ENCODE data around the gene WDR43. TPM values are rescaled to one million over a fixed set of nuclear protein-coding genes. Genes with fewer than 3 reads are reported as not detected.
A peak's percentile ranks its signal among the peaks of the same experiment; 100 is the strongest.

The WDR43 gene
- total and polyA plus RNA-seq, 9 of the 15 experiments (the other 6 are each of a cell fraction or from before 2014, with no cell fraction given), result 34.6 to 197 (median 105) TPM

GRCh38 chr2:28894470-28895188 lies at the start of gene WDR43 (continued):
- TF ChIP-seq ASH1L (IDR thresholded peaks at IDR 0.05; ENCODE audit: borderline replicate concordance, low read depth, partially characterized antibody), result no peak
- TF ChIP-seq SRSF9 (IDR thresholded peaks at IDR 0.05; ENCODE audit: borderline replicate concordance, low read depth, low read length), result no peak
- TF ChIP-seq PHF8 (IDR thresholded peaks at IDR 0.05; ENCODE audit: borderline replicate concordance, low read length), result peak; percentile 86; the same call in 1 of the 2 replicates
- TF ChIP-seq MED1 (CRISPR knock-in tag; IDR thresholded peaks at IDR 0.05; ENCODE audit: borderline replicate concordance), result no peak
- peak in 1 of 2 experiments; percentile 98; a peak in 2 of 4 replicates for TF ChIP-seq HDAC1 (IDR thresholded peaks at IDR 0.05)
- no peak for TF ChIP-seq GTF2F1 (IDR thresholded peaks at IDR 0.05; ENCODE audit: low read depth, low read length)
- no peak for TF ChIP-seq ZNF436 (CRISPR knock-in tag; IDR thresholded peaks at IDR 0.05)
- no peak for TF ChIP-seq CREB5 (CRISPR knock-in tag; IDR thresholded peaks at IDR 0.05)
- TF ChIP-seq SAFB2 (IDR thresholded peaks at IDR 0.05; ENCODE audit: borderline replicate concordance, low read depth, low read length, severe bottlenecking), result no peak
- no peak for TF ChIP-seq ZNF780A (CRISPR knock-in tag; IDR thresholded peaks at IDR 0.05)
- peak; percentile 84 for TF ChIP-seq TAF7 (tag; IDR thresholded peaks at IDR 0.05)
- TF ChIP-seq NCOA1 (IDR thresholded peaks at IDR 0.05; ENCODE audit: low read depth), result no peak; the same call in 1 of the 2 replicates
- TF ChIP-seq PHB2 (IDR thresholded peaks at IDR 0.05; ENCODE audit: low read depth), result no peak
- TF ChIP-seq RNF219 (CRISPR knock-in tag; IDR thresholded peaks at IDR 0.05), result no peak
- TF ChIP-seq PTTG1 (tag; IDR thresholded peaks at IDR 0.05; ENCODE audit: low read depth), result no peak
- TF ChIP-seq ZNF79 (CRISPR knock-in tag; IDR thresholded peaks at IDR 0.05; ENCODE audit: low read depth), result no peak
- no peak for TF ChIP-seq ZNF316 (IDR thresholded peaks at IDR 0.05)
- TF ChIP-seq NFYB (IDR thresholded peaks at IDR 0.05; ENCODE audit: extremely low read depth, insufficient read length), result no peak
- TF ChIP-seq, protein P1, sequence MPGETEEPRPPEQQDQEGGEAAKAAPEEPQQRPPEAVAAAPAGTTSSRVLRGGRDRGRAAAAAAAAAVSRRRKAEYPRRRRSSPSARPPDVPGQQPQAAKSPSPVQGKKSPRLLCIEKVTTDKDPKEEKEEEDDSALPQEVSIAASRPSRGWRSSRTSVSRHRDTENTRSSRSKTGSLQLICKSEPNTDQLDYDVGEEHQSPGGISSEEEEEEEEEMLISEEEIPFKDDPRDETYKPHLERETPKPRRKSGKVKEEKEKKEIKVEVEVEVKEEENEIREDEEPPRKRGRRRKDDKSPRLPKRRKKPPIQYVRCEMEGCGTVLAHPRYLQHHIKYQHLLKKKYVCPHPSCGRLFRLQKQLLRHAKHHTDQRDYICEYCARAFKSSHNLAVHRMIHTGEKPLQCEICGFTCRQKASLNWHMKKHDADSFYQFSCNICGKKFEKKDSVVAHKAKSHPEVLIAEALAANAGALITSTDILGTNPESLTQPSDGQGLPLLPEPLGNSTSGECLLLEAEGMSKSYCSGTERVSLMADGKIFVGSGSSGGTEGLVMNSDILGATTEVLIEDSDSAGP (CRISPR knock-in tag; IDR thresholded peaks at IDR 0.05), result peak; percentile 94
- TF ChIP-seq ZNF449 (CRISPR knock-in tag; IDR thresholded peaks at IDR 0.05), result no peak
